Skin of body (tissue), 2 donors: ENCODE results near the gene SLC30A3. TPM values are rescaled to one million over a fixed set of nuclear protein-coding genes. Genes with fewer than 3 reads are reported as not detected.
A peak's percentile ranks its signal among the peaks of the same experiment; 100 is the strongest.

Source experiments
- DNase-seq: peaks from one replicate; lab custom pipeline; 2025; lab: John Stamatoyannopoulos, UW
- total RNA-seq: library from RNA; depleted of rRNA; stranded (reverse); fragments of >200 nt; gene quantifications from one replicate; pipeline ENCODE4 v1.2.3, GENCODE V29; 2014

Gene SLC30A3
- total RNA-seq, 1 donor from 2014 or later, result 0.10 TPM

- DNase-seq, result no peak
Observed at GRCh38 chr2:27236136-27236535, 26.7 kb downstream of the SLC30A3 start.

GRCh38 chr2:27233341-27233740 lies 29.5 kb downstream of the SLC30A3 start:
- no peak for DNase-seq

GRCh38 chr2:27231921-27232320 lies 30.9 kb downstream of the SLC30A3 start:
- no peak for DNase-seq

- no peak for DNase-seq
Observed at GRCh38 chr2:27227501-27227900, 35.3 kb downstream of the SLC30A3 start.

- DNase-seq, result no peak
Observed at GRCh38 chr2:27225526-27225925, 37.3 kb downstream of the SLC30A3 start.

GRCh38 chr2:27223416-27223815 lies 39.4 kb downstream of the SLC30A3 start:
- DNase-seq, result no peak

GRCh38 chr2:27222407-27222806 lies 40.4 kb downstream of the SLC30A3 start:
- DNase-seq, result no peak

- no peak for DNase-seq
Observed at GRCh38 chr2:27221166-27221565, 41.7 kb downstream of the SLC30A3 start.

GRCh38 chr2:27220091-27220490 lies 42.8 kb downstream of the SLC30A3 start:
- DNase-seq, result no peak

GRCh38 chr2:27219091-27219490 lies 43.8 kb downstream of the SLC30A3 start:
- DNase-seq, result no peak

GRCh38 chr2:27218614-27219013 lies 44.2 kb downstream of the SLC30A3 start:
- no peak for DNase-seq

- DNase-seq, result peak; percentile 72
Observed at GRCh38 chr2:27217173-27218121, 45.4 kb downstream of the SLC30A3 start, which contains the start of gene CAD. TSS of gene CAD (plus strand) at chr2:27217369. CDS start at chr2:27217552, 183 bp downstream.

- no peak for DNase-seq
Observed at GRCh38 chr2:27216416-27217137, 46.3 kb downstream of the SLC30A3 start.

- no peak for DNase-seq
Observed at GRCh38 chr2:27214941-27215340, 47.9 kb downstream of the SLC30A3 start.

GRCh38 chr2:27212626-27213471 lies 50.0 kb downstream of the SLC30A3 start:
- DNase-seq, result peak; percentile 37

GRCh38 chr2:27211943-27212625 lies 50.8 kb downstream of the SLC30A3 start, which contains the start of the genes ATRAID and SLC5A6:
TSS of gene ATRAID (plus strand) at chr2:27212041. CDS start at chr2:27212369, 328 bp downstream.
TSS of gene SLC5A6 (minus strand) at chr2:27212268. CDS start at chr2:27207650, 4,618 bp downstream.
- peak; percentile 80 for DNase-seq

GRCh38 chr2:27211241-27211942 lies 51.5 kb downstream of the SLC30A3 start:
- DNase-seq, result no peak

- no peak for DNase-seq
Observed at GRCh38 chr2:27209621-27210401, 53.0 kb downstream of the SLC30A3 start.

- no peak for DNase-seq
Observed at GRCh38 chr2:27208486-27209050, 54.3 kb downstream of the SLC30A3 start.
